Naive thymus-derived CD4-positive, alpha-beta T cell (primary cell): ENCODE data around the gene CYP26A1. TPM values are rescaled to one million over a fixed set of nuclear protein-coding genes. Genes with fewer than 3 reads are reported as not detected.
A peak's percentile ranks its signal among the peaks of the same experiment; 100 is the strongest.

Source experiments
- ATAC-seq: fragments of 150-1000 bp; cut with Tn5 transposase; 2 replicates; pipeline ENCODE4 v1.10.0; 2021; ENCODE audit warnings: mild to moderate bottlenecking, moderate library complexity
- CTCF ChIA-PET: fragments of 350-600 bp; sonication (Branson Sonifier 250); formaldehyde crosslinking; loops from one replicate; lab custom pipeline; 2021; ENCODE audit warnings: antibody characterized with exemption; lab: Charles Lee
- POLR2A ChIA-PET: fragments of 350-600 bp; sonication (Branson Sonifier 250); formaldehyde crosslinking; loops from one replicate; lab custom pipeline; 2021; ENCODE audit warnings: antibody characterized with exemption, inconsistent platforms; lab: Charles Lee
- DNase-seq, 9 donors: peaks; one replicate each; pipeline versions ENCODE4 v3.0.0 to v3.0.0-alpha.2; 2020 to 2022; ENCODE audit warnings: mixed read lengths in 1 of 9
- H3K27ac ChIP-seq: one replicate; pipeline ENCODE4 v1.7.0; 2013; ENCODE audit warnings: mild to moderate bottlenecking, low read depth, low read length, moderate library complexity
- H3K27me3 ChIP-seq, 2 donors: one replicate each; pipeline ENCODE4 v1.7.0; 2013; ENCODE audit warnings: low read length in 2 of 2, mild to moderate bottlenecking in 2 of 2, moderate library complexity in 2 of 2; ENCODE audit not compliant: control insufficient read depth in 2 of 2, insufficient read depth in 2 of 2
- H3K36me3 ChIP-seq, 3 experiments: 1 replicate in 2 of 3; 2 replicates in 1 of 3; pipeline ENCODE4 v1.7.0; 2013; ENCODE audit warnings: low read length in 3 of 3, mild to moderate bottlenecking in 3 of 3, moderate library complexity in 1 of 3; ENCODE audit not compliant: insufficient read depth in 3 of 3, control insufficient read depth in 2 of 3
- H3K4me1 ChIP-seq, 2 donors: one replicate each; pipeline ENCODE4 v1.7.0; 2013; ENCODE audit warnings: low read length in 2 of 2, mild to moderate bottlenecking in 2 of 2, moderate library complexity in 1 of 2; ENCODE audit not compliant: control insufficient read depth in 2 of 2, insufficient read depth in 2 of 2
- H3K4me3 ChIP-seq: 2 replicates; pipeline ENCODE4 v1.7.0; 2013; ENCODE audit warnings: mild to moderate bottlenecking, low read length
- H3K9me3 ChIP-seq, 3 experiments: 1 replicate in 2 of 3; 2 replicates in 1 of 3; pipeline ENCODE4 v1.7.0; 2013; ENCODE audit warnings: low read length in 3 of 3; ENCODE audit not compliant: control insufficient read depth in 2 of 3
- H3K27ac Mint-ChIP-seq, 9 donors: one replicate each; pipeline ENCODE4 v1.8.0; 2020 to 2022; ENCODE audit warnings: mixed read lengths in 9 of 9, mild to moderate bottlenecking in 8 of 9, moderate library complexity in 5 of 9, inconsistent platforms in 2 of 9
- H3K27me3 Mint-ChIP-seq, 5 donors: one replicate each; pipeline ENCODE4 v1.8.0; 2021 to 2022; ENCODE audit warnings: mixed read lengths in 5 of 5, mild to moderate bottlenecking in 1 of 5
- H3K36me3 Mint-ChIP-seq, 5 donors: one replicate each; pipeline ENCODE4 v1.8.0; 2020 to 2022; ENCODE audit warnings: mixed read lengths in 5 of 5, mild to moderate bottlenecking in 3 of 5, inconsistent platforms in 1 of 5
- H3K4me1 Mint-ChIP-seq, 7 donors: one replicate each; pipeline ENCODE4 v1.8.0; 2020 to 2022; ENCODE audit warnings: mixed read lengths in 7 of 7, mild to moderate bottlenecking in 3 of 7, inconsistent platforms in 1 of 7
- H3K4me3 Mint-ChIP-seq, 10 donors: one replicate each; pipeline ENCODE4 v1.8.0; 2020 to 2022; ENCODE audit warnings: mild to moderate bottlenecking in 10 of 10, mixed read lengths in 10 of 10, moderate library complexity in 6 of 10, inconsistent platforms in 2 of 10
- H3K9me3 Mint-ChIP-seq, 11 donors: one replicate each; pipeline ENCODE4 v1.8.0; 2020 to 2022; ENCODE audit warnings: mixed read lengths in 11 of 11, mild to moderate bottlenecking in 4 of 11, inconsistent platforms in 1 of 11, moderate library complexity in 1 of 11
- intact Hi-C, 2 donors: fragments of 100-400 bp; cut with micrococcal nuclease; formaldehyde crosslinking; loops; one replicate each; pipeline ENCODE4 v1.15.1; 2023
- polyA plus RNA-seq, 2 donors: library from polyadenylated mRNA; unstranded; fragments of 300-500 nt; fragmentation: Illumina TruSeq; gene quantifications; one replicate each; pipeline ENCODE4 v1.2.3, GENCODE V29; 2021
- total RNA-seq, 6 experiments: library from RNA in 5 of 6; stranded (reverse) in 5 of 6; gene quantifications; 1 replicate in 5 of 6; 2 replicates in 1 of 6; pipeline ENCODE4 v1.2.3 and lab custom pipeline; 2021 to 2026

Gene CYP26A1
- total and polyA plus RNA-seq, 7 experiments from 2014 or later = not detected

- H3K27ac Mint-ChIP-seq = no peak overlapping the region
- no peaks in the 10 kb centered on the region for H3K27me3 ChIP-seq
- H3K4me3 ChIP-seq = no peak overlapping the region
- CTCF ChIA-PET = interaction anchor here (1.0 kb wide), 1 partner anchor 271 kb away, joined by 3 read pairs; no protein-coding TSS in a partner anchor
- DNase-seq (no peak), ATAC-seq (no peak)
- no peaks in the 10 kb centered on the region for H3K9me3 ChIP-seq
- peaks cover 10 to 22% (median 15%) of the 10 kb centered on the region in 7 donors for H3K4me1 Mint-ChIP-seq
- H3K27me3 Mint-ChIP-seq = peaks cover 49 to 73% (median 59%) of the 10 kb centered on the region in 5 donors
- H3K36me3 ChIP-seq = no peaks in the 10 kb centered on the region
- H3K36me3 Mint-ChIP-seq = no peaks in the 10 kb centered on the region
- H3K9me3 Mint-ChIP-seq = peaks cover 0 to 1% (median 0%) of the 10 kb centered on the region in 11 donors
- POLR2A ChIA-PET = no interaction called here
- H3K27ac ChIP-seq = no peak overlapping the region
- no peak overlapping the region for H3K4me3 Mint-ChIP-seq
- H3K4me1 ChIP-seq = no peaks in the 10 kb centered on the region
- intact Hi-C loops = no loop called here
Observed at GRCh38 chr10:93077860-93078337, 4.2 kb downstream of the CYP26A1 start.

DNA sequence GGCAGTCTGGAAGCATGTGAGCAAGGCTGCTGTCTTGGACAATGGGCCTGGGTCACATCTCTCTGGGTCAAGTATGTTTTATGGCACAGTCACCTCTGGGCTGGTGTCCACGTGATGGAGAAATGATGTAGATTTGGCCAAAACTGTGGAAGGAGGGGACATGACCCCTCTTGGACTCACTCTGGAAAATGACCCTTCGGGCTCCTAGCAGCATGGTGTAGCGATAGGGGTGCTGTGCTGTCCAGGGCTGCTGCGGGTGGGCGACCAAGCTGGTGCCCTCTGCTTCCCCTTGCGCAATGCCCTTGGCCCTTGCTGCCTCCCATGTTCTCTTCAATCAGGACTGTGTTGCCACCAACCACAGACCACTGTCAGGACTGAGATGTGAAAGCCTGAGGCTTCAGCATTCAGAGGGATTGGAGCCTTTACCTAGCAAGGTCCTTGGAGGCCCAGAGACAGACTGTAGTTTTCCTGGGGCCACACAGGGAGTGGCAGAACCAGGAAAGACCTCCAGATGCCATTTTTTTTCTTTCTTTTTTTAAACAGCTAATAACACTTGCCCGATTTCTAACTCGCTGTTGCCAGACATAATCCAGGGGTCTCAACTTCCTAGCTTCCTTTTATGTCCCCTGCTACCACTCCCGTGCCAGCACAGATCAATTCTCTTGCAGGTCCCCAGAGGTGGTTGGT, 6.1 kb downstream of the CYP26A1 start:
- peak overlapping the region in 4 of 10 donors; percentile 2 to 70 (median 44) for H3K4me3 Mint-ChIP-seq
- Histone ChIP-seq H3K9me3 (no peaks in the 10 kb centered on the region), H3K4me1 (no peaks in the 10 kb centered on the region), H3K4me3 (no peak overlapping the region), H3K27me3 (no peaks in the 10 kb centered on the region), H3K36me3 (no peaks in the 10 kb centered on the region), H3K27ac (no peak overlapping the region)
- CTCF ChIA-PET = interaction anchor here (0.6 to 1.2 kb wide), 2 partner anchors 23 to 28 kb away, joined by 3 read pairs; no protein-coding TSS in a partner anchor
- H3K9me3 Mint-ChIP-seq = no peaks in the 10 kb centered on the region
- DNase-seq (no peak), ATAC-seq (no peak)
- peaks cover 41 to 58% (median 52%) of the 10 kb centered on the region in 5 donors for H3K27me3 Mint-ChIP-seq
- intact Hi-C loops = loop anchor here (1.0 to 10.0 kb wide), 7 partner anchors 195 to 432 kb away; partner anchors contain the start of gene MYOF (in 2 of the 2)
- POLR2A ChIA-PET = no interaction called here
- no peaks in the 10 kb centered on the region for H3K36me3 Mint-ChIP-seq
- H3K4me1 Mint-ChIP-seq = peaks cover 5 to 11% (median 8%) of the 10 kb centered on the region in 7 donors
- H3K27ac Mint-ChIP-seq = no peak overlapping the region

GRCh38 chr10:93080350-93081046, 6.8 kb downstream of the CYP26A1 start:
- no peaks in the 10 kb centered on the region for H3K9me3 ChIP-seq
- no peaks in the 10 kb centered on the region for H3K36me3 Mint-ChIP-seq
- CTCF ChIA-PET = interaction anchor here (0.6 to 1.5 kb wide), 3 partner anchors 27 to 458 kb away, joined by 3 read pairs; no protein-coding TSS in a partner anchor
- no peaks in the 10 kb centered on the region for H3K27me3 ChIP-seq
- no peaks in the 10 kb centered on the region for H3K9me3 Mint-ChIP-seq
- H3K4me1 ChIP-seq = no peaks in the 10 kb centered on the region
- DNase-seq (peak in 8 of 9 donors; percentile 18 to 57 (median 44)), ATAC-seq (peak; percentile 81)
- peaks cover 4 to 8% (median 7%) of the 10 kb centered on the region in 7 donors for H3K4me1 Mint-ChIP-seq
- H3K36me3 ChIP-seq = no peaks in the 10 kb centered on the region
- no peak overlapping the region for H3K4me3 ChIP-seq
- peak overlapping the region in 4 of 10 donors; percentile 2 to 70 (median 44) for H3K4me3 Mint-ChIP-seq
- intact Hi-C loops = loop anchor here (1.0 to 10.0 kb wide), 7 partner anchors 196 to 432 kb away; partner anchors contain the start of gene MYOF (in 2 of the 2)
- H3K27ac ChIP-seq = no peak overlapping the region
- POLR2A ChIA-PET = no interaction called here
- H3K27ac Mint-ChIP-seq = no peak overlapping the region
- peaks cover 39 to 51% (median 45%) of the 10 kb centered on the region in 5 donors for H3K27me3 Mint-ChIP-seq

GRCh38 chr10:93081318-93081717, 7.6 kb downstream of the CYP26A1 start:
- ChIA-PET CTCF (interaction anchor here (1.3 to 1.5 kb wide), 2 partner anchors 277 to 430 kb away, joined by 3 read pairs; no protein-coding TSS in a partner anchor), POLR2A (no interaction called here)
- Mint-ChIP-seq H3K36me3 (no peaks in the 10 kb centered on the region), H3K4me1 (peaks cover 2 to 5% (median 3%) of the 10 kb centered on the region in 7 donors), H3K27me3 (peaks cover 33 to 43% (median 37%) of the 10 kb centered on the region in 5 donors), H3K9me3 (no peaks in the 10 kb centered on the region), H3K4me3 (no peak overlapping the region), H3K27ac (no peak overlapping the region)
- no peaks in the 10 kb centered on the region for H3K27me3 ChIP-seq
- ATAC-seq (no peak), DNase-seq (peak in 1 of 9 donors; percentile 16)
- no peaks in the 10 kb centered on the region for H3K9me3 ChIP-seq
- intact Hi-C loops = loop anchor here (2.0 to 10.0 kb wide), 3 partner anchors 197 to 431 kb away; partner anchors contain the start of gene MYOF (in 1 of the 2)
- H3K36me3 ChIP-seq = no peaks in the 10 kb centered on the region
- H3K4me3 ChIP-seq = no peak overlapping the region
- H3K27ac ChIP-seq = no peak overlapping the region
- H3K4me1 ChIP-seq = no peaks in the 10 kb centered on the region

GRCh38 chr10:93081834-93082233, 8.1 kb downstream of the CYP26A1 start:
- Mint-ChIP-seq H3K36me3 (no peaks in the 10 kb centered on the region), H3K27ac (no peak overlapping the region), H3K27me3 (peaks cover 28 to 38% (median 32%) of the 10 kb centered on the region in 5 donors), H3K4me1 (peaks cover 2 to 5% (median 3%) of the 10 kb centered on the region in 7 donors), H3K9me3 (no peaks in the 10 kb centered on the region), H3K4me3 (no peak overlapping the region)
- no peak overlapping the region for H3K27ac ChIP-seq
- intact Hi-C loops = loop anchor here (2.0 to 10.0 kb wide), 3 partner anchors 197 to 430 kb away; partner anchors contain the start of gene MYOF (in 1 of the 2)
- ATAC-seq (no peak), DNase-seq (peak in 1 of 9 donors; percentile 11)
- H3K9me3 ChIP-seq = no peaks in the 10 kb centered on the region
- ChIA-PET POLR2A (no interaction called here), CTCF (interaction anchor here (1.3 to 1.5 kb wide), 2 partner anchors 276 to 430 kb away, joined by 3 read pairs; no protein-coding TSS in a partner anchor)
- no peak overlapping the region for H3K4me3 ChIP-seq
- H3K27me3 ChIP-seq = no peaks in the 10 kb centered on the region
- no peaks in the 10 kb centered on the region for H3K36me3 ChIP-seq
- no peaks in the 10 kb centered on the region for H3K4me1 ChIP-seq

- H3K9me3 ChIP-seq = no peaks in the 10 kb centered on the region
- intact Hi-C loops = loop anchor here (5.0 to 10.0 kb wide), 2 partner anchors 401 to 428 kb away; partner anchors contain the start of gene MYOF (in 1 of the 2)
- no peaks in the 10 kb centered on the region for H3K4me1 ChIP-seq
- H3K27me3 Mint-ChIP-seq = peaks cover 16 to 31% (median 28%) of the 10 kb centered on the region in 5 donors
- ATAC-seq (no peak), DNase-seq (no peak)
- no peak overlapping the region for H3K4me3 ChIP-seq
- H3K9me3 Mint-ChIP-seq = no peaks in the 10 kb centered on the region
- no peaks in the 10 kb centered on the region for H3K27me3 ChIP-seq
- H3K27ac ChIP-seq = no peak overlapping the region
- H3K36me3 ChIP-seq = no peaks in the 10 kb centered on the region
- H3K4me1 Mint-ChIP-seq = peaks cover 2 to 5% (median 3%) of the 10 kb centered on the region in 7 donors
- no peaks in the 10 kb centered on the region for H3K36me3 Mint-ChIP-seq
- POLR2A ChIA-PET = no interaction called here
- CTCF ChIA-PET = no interaction called here
- no peak overlapping the region for H3K27ac Mint-ChIP-seq
- no peak overlapping the region for H3K4me3 Mint-ChIP-seq
Observed at GRCh38 chr10:93083743-93084539, 10.2 kb downstream of the CYP26A1 start.
